IPS-20b (cell line): ENCODE data around the gene OR51B2.

Experiments
- H3K27ac ChIP-seq: one replicate; pipeline ENCODE4 v1.5.1; 2013; ENCODE audit warnings: low read length
- H3K27me3 ChIP-seq: 2 replicates; pipeline ENCODE4 v1.6.1; 2013; ENCODE audit warnings: mild to moderate bottlenecking, low read length, inconsistent platforms; ENCODE audit not compliant: insufficient read depth
- H3K36me3 ChIP-seq: 2 replicates; pipeline ENCODE4 v1.6.1; 2013; ENCODE audit warnings: low read depth, mild to moderate bottlenecking, inconsistent platforms, low read length, moderate library complexity; ENCODE audit not compliant: insufficient read depth
- H3K4me1 ChIP-seq: 2 replicates; pipeline ENCODE4 v1.6.1; 2013; ENCODE audit warnings: mild to moderate bottlenecking, control low read depth, inconsistent platforms, low read length, moderate library complexity; ENCODE audit not compliant: insufficient read depth
- H3K4me3 ChIP-seq: 2 replicates; pipeline ENCODE4 v1.5.1; 2013; ENCODE audit warnings: mild to moderate bottlenecking, low read length, inconsistent platforms
- H3K9ac ChIP-seq: 2 replicates; pipeline ENCODE4 v1.6.1; 2013; ENCODE audit warnings: low read depth, mild to moderate bottlenecking, inconsistent platforms, low read length, moderate library complexity
- H3K9me3 ChIP-seq: 2 replicates; pipeline ENCODE4 v1.6.1; 2013; ENCODE audit warnings: mild to moderate bottlenecking, low read depth, low read length, inconsistent platforms; ENCODE audit not compliant: insufficient read depth

The OR51B2 gene

DNA sequence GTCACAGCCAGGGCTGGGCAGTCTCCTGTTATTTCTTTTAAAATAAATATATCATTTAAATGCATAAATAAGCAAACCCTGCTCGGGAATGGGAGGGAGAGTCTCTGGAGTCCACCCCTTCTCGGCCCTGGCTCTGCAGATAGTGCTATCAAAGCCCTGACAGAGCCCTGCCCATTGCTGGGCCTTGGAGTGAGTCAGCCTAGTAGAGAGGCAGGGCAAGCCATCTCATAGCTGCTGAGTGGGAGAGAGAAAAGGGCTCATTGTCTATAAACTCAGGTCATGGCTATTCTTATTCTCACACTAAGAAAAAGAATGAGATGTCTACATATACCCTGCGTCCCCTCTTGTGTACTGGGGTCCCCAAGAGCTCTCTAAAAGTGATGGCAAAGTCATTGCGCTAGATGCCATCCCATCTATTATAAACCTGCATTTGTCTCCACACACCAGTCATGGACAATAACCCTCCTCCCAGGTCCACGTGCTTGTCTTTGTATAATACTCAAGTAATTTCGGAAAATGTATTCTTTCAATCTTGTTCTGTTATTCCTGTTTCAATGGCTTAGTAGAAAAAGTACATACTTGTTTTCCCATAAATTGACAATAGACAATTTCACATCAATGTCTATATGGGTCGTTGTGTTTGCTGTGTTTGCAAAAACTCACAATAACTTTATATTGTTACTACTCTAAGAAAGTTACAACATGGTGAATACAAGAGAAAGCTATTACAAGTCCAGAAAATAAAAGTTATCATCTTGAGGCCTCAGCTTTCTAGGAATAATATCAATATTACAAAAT is 35.8 kb downstream of the OR51B2 start:
- H3K9me3 ChIP-seq: no peaks in the 10 kb centered on the region
- H3K4me1 ChIP-seq: no peaks in the 10 kb centered on the region
- H3K27me3 ChIP-seq: no peaks in the 10 kb centered on the region
- no peak overlapping the region for H3K4me3 ChIP-seq
- no peaks in the 10 kb centered on the region for H3K36me3 ChIP-seq
- H3K27ac ChIP-seq: no peak overlapping the region
- H3K9ac ChIP-seq: no peak overlapping the region

DNA sequence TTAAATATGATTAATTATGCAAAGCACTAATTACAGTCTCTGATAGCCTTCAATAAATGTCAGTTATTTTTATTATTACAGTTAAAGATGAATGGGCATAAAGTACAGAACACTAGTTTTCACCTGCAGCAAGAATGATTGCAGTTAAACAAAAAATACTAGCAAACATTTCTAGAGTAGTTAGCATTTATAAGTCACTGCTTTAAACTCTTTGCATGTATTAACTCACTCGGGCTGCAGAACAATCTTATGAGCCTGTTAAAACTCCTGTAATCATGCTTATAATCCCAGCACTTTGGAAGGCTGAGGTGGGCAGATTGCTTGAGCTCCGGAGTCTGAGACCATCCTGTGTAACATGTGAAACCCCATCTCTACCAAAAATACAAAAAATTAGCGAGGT is 37.2 kb downstream of the OR51B2 start:
- H3K4me3 ChIP-seq: no peak overlapping the region
- no peaks in the 10 kb centered on the region for H3K36me3 ChIP-seq
- no peak overlapping the region for H3K9ac ChIP-seq
- H3K27me3 ChIP-seq: no peaks in the 10 kb centered on the region
- H3K4me1 ChIP-seq: no peaks in the 10 kb centered on the region
- no peaks in the 10 kb centered on the region for H3K9me3 ChIP-seq
- H3K27ac ChIP-seq: no peak overlapping the region

DNA sequence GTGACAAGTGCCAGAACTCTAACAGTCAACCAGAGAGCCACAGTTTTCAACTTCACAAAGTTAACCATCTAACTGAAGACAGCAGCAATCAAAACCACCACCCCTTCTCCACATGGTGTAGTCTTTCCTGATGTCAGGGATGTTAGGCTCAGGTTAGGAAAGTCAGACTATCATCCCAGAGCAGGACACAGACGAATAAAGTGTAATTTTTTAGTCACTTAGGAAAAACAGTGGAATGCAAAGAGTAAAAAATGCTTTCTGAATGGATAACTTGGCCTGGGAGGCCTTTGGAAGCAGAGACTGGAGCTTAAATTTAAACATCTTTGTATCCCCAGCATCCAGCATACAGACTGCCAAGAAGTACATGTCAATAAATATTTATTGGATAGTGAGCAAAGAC is 37.7 kb downstream of the OR51B2 start:
- Histone ChIP-seq H3K27ac (no peak overlapping the region), H3K9me3 (no peaks in the 10 kb centered on the region), H3K9ac (no peak overlapping the region), H3K27me3 (no peaks in the 10 kb centered on the region), H3K4me3 (no peak overlapping the region), H3K4me1 (no peaks in the 10 kb centered on the region), H3K36me3 (no peaks in the 10 kb centered on the region)

DNA sequence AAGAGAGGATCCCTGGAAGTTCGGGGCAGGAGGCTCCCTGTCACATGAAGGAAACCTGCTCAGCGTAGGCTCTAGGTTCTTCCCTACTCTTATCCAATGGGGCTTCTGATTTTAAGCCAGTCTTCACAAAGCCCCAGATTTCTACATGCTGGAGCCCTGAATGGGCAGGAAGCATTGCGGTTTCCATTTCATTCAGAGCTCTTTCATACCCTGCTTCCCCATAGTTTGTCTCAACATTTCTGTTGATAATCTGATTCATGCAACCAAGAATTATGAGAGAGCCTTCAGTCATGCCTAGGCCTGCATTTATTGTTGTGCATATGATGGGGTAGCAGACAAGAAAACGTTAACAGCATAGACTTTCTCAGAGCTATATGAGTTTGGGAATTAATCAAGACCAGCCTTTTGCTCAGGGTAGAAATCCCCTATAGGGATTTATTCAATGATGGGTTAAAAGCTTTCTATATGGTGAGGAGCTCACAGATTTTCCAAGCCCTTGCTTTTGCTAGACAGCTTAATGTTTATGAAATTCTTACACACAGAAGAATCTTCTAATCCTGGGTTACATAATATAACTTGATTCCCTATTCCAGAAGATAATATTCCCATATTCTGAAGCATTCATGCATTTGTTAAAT is 38.3 kb downstream of the OR51B2 start:
- Histone ChIP-seq H3K9ac (no peak overlapping the region), H3K27me3 (no peaks in the 10 kb centered on the region), H3K9me3 (no peaks in the 10 kb centered on the region), H3K27ac (no peak overlapping the region), H3K4me1 (no peaks in the 10 kb centered on the region; the same call in 1 of the 2 replicates), H3K36me3 (no peaks in the 10 kb centered on the region), H3K4me3 (no peak overlapping the region)

DNA sequence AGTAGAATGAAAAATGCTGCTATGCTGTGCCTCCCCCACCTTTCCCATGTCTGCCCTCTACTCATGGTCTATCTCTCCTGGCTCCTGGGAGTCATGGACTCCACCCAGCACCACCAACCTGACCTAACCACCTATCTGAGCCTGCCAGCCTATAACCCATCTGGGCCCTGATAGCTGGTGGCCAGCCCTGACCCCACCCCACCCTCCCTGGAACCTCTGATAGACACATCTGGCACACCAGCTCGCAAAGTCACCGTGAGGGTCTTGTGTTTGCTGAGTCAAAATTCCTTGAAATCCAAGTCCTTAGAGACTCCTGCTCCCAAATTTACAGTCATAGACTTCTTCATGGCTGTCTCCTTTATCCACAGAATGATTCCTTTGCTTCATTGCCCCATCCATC is 39.5 kb downstream of the OR51B2 start:
- no peaks in the 10 kb centered on the region for H3K36me3 ChIP-seq
- no peak overlapping the region for H3K27ac ChIP-seq
- no peaks in the 10 kb centered on the region; the same call in 1 of the 2 replicates for H3K4me1 ChIP-seq
- H3K9me3 ChIP-seq: no peaks in the 10 kb centered on the region
- no peaks in the 10 kb centered on the region for H3K27me3 ChIP-seq
- H3K9ac ChIP-seq: no peak overlapping the region
- no peak overlapping the region for H3K4me3 ChIP-seq

DNA sequence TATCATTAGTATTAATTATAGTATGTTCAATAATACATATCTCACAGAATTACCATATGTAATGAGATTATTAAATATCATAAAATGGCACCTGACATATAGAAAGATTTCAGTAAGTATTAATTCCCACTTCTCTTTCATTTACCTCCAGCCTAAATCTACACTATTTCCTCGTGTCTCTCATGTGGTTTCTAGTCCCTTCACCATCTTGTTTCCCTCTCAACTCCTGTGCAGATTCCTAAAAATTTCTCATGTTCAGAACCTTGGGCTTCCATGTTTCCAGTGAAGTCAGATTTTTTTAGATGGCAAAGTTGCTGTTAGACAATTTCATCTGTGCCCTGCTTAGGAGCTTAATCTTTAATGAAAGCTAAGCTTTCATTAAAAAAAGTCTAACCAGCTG is 40.2 kb downstream of the OR51B2 start:
- H3K4me1 ChIP-seq: no peaks in the 10 kb centered on the region; the same call in 1 of the 2 replicates
- H3K9ac ChIP-seq: no peak overlapping the region
- no peak overlapping the region for H3K4me3 ChIP-seq
- no peaks in the 10 kb centered on the region for H3K36me3 ChIP-seq
- no peak overlapping the region for H3K27ac ChIP-seq
- no peaks in the 10 kb centered on the region for H3K9me3 ChIP-seq
- H3K27me3 ChIP-seq: no peaks in the 10 kb centered on the region

DNA sequence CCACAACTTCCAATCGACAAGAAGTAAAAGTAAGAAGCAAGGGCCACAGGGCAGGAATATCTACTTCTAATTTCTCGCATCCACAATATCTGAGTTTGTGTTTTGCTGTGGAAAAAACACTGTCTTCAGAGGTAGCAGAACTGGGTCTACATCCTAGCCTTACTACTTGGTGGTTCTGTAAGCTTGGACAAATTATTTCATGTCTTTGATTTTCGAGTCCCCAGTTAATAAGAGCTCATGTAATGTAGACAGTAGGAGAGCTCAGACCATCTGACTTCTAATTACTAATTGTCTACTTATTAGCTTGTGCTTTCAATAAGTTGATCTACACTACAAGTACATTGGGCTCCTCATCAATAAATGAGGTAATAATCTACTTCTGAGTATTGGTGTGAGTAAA is 41.0 kb downstream of the OR51B2 start:
- Histone ChIP-seq H3K4me3 (no peak overlapping the region), H3K27me3 (no peaks in the 10 kb centered on the region), H3K27ac (no peak overlapping the region), H3K36me3 (no peaks in the 10 kb centered on the region), H3K9ac (no peak overlapping the region), H3K9me3 (no peaks in the 10 kb centered on the region), H3K4me1 (no peaks in the 10 kb centered on the region; the same call in 1 of the 2 replicates)

DNA sequence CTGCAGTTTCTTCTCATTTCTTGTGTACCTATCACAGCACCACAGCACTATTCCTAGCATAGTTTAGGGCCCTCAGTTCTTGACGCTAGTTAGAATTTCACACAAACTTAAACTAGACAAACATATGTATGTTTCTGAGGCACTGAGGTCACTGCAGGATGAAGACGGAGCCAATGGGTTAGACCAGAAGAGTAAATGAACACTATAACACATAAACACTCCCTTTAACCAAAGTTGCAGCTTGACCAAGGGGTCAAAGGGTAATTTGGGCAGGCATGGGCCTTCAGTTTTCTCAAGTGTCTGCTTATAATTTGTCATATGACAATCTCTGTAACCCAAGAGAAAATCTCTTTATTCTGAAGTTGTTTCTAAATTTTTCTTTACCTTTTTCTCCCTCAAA is 41.5 kb downstream of the OR51B2 start:
- Histone ChIP-seq H3K9me3 (no peaks in the 10 kb centered on the region), H3K9ac (no peak overlapping the region), H3K27ac (no peak overlapping the region), H3K27me3 (no peaks in the 10 kb centered on the region), H3K4me3 (no peak overlapping the region), H3K36me3 (no peaks in the 10 kb centered on the region), H3K4me1 (no peaks in the 10 kb centered on the region; the same call in 1 of the 2 replicates)

DNA sequence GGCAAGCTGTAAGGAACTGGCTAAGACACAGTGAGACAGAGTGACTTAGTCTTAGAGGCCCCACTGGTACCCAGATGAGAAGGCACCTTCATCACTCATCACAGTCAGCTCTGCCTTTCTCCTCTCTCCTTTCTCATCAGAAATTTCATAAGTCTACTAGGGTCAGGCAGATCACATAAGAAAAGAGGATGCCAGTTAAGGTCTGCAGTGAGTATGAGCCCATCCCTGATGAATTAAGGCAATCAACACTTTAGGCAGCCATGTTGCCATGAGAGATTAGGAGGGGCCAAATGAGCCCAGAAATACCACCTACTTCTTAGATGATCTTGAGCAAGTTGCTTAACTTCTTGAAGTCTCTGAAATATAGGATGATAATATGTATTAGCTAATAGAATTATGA is 42.5 kb downstream of the OR51B2 start:
- H3K27ac ChIP-seq: no peak overlapping the region

DNA sequence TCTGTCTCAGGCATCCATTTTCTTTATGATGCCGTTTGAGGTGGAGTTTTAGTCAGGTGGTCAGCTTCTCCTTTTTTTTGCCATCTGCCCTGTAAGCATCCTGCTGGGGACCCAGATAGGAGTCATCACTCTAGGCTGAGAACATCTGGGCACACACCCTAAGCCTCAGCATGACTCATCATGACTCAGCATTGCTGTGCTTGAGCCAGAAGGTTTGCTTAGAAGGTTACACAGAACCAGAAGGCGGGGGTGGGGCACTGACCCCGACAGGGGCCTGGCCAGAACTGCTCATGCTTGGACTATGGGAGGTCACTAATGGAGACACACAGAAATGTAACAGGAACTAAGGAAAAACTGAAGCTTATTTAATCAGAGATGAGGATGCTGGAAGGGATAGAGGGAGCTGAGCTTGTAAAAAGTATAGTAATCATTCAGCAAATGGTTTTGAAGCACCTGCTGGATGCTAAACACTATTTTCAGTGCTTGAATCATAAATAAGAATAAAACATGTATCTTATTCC is 43.5 kb downstream of the OR51B2 start:
- H3K36me3 ChIP-seq: no peaks in the 10 kb centered on the region
- H3K4me3 ChIP-seq: no peak overlapping the region
- H3K4me1 ChIP-seq: no peaks in the 10 kb centered on the region; the same call in 1 of the 2 replicates
- H3K9me3 ChIP-seq: no peaks in the 10 kb centered on the region
- H3K27me3 ChIP-seq: no peaks in the 10 kb centered on the region
- H3K9ac ChIP-seq: no peak overlapping the region
- no peak overlapping the region for H3K27ac ChIP-seq

More for the DNA sequence above, 42.5 kb downstream of the OR51B2 start:
- no peaks in the 10 kb centered on the region; the same call in 1 of the 2 replicates for H3K4me1 ChIP-seq
- no peaks in the 10 kb centered on the region for H3K27me3 ChIP-seq
- H3K9ac ChIP-seq: no peak overlapping the region
- H3K36me3 ChIP-seq: no peaks in the 10 kb centered on the region
- H3K9me3 ChIP-seq: no peaks in the 10 kb centered on the region
- no peak overlapping the region for H3K4me3 ChIP-seq

DNA sequence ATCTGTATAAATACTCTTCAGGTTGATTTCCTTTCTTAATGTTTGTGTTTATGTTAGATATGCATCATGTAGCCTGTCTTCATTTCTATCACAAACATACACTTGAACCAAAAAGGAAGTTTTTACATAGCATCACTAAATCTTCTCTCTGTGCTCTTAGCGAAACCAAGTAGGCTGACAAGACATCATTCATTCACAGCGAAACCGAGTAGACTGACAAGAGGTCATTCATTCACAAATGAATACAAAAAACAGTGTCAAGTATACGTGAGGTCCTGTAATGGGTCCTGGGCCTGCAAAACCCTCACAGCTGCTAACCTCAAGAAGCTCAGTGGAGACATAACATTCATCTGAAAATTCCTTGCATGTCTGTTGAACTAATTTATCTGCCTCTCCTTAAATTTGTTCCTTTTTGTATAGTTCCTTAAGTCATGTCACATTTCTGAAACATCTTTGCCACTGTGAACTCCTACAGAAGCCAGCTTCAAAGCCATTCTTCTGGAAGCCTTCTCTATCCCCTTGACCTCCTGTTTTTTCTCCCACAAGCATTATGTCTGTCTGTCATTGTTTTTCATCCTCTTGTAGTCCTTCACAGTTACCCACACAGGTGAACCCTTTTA is 44.5 kb downstream of the OR51B2 start:
- no peak overlapping the region for H3K4me3 ChIP-seq
- H3K9me3 ChIP-seq: no peaks in the 10 kb centered on the region
- H3K27me3 ChIP-seq: no peaks in the 10 kb centered on the region
- H3K36me3 ChIP-seq: no peaks in the 10 kb centered on the region
- no peak overlapping the region for H3K27ac ChIP-seq
- H3K4me1 ChIP-seq: no peaks in the 10 kb centered on the region; the same call in 1 of the 2 replicates
- no peak overlapping the region for H3K9ac ChIP-seq
